ENCODE data around the gene SH3D21. TPM values are rescaled to one million over a fixed set of nuclear protein-coding genes. Genes with fewer than 3 reads are reported as not detected.

The SH3D21 gene
- polyA plus RNA-seq, 3 donors: 0.56 TPM; not detected in 2

- H3K4me3 Mint-ChIP-seq: no peak overlapping the region
- peak overlapping the region in 1 of 2 donors; percentile 72 for H3K27ac ChIP-seq (ENCODE audit: low read depth in 1 of 2, low read length in 2 of 2)
These were observed 46.1 kb downstream of the SH3D21 start for GRCh38 chr1:36352125-36352909.

More at GRCh38 chr1:36352125-36352909, 46.1 kb downstream of the SH3D21 start:
- Mint-ChIP-seq H3K27ac (peak overlapping the region in 5 of 7 donors; percentile 7 to 65 (median 42)), H3K36me3 (peaks cover 77 to 89% of the 10 kb centered on the region in 2 donors), H3K27me3 (ENCODE audit: low read depth in 3 of 3) (no peaks in the 10 kb centered on the region), H3K9me3 (peaks cover 0 to 2% (median 0%) of the 10 kb centered on the region in 7 donors), H3K4me1 (peaks cover 37% of the 10 kb centered on the region)
- peaks cover 88% of the 10 kb centered on the region for H4K20me1 ChIP-seq (ENCODE audit: insufficient read depth, low read length)
- intact Hi-C loops (cut with micrococcal nuclease): no loop called here
- H3K4me1 ChIP-seq (ENCODE audit: control insufficient read depth in 1 of 2, insufficient read depth in 2 of 2, low read length in 2 of 2): peaks cover 34 to 41% of the 10 kb centered on the region in 2 donors
- H3K9ac ChIP-seq (ENCODE audit: insufficient read depth, low read length, poor library complexity, severe bottlenecking): no peak overlapping the region
- no peak overlapping the region for H3K4me2 ChIP-seq (replicated peaks; ENCODE audit: extremely low read depth, low read length, poor library complexity, severe bottlenecking)
- DNase-seq: no peak
- no peaks in the 10 kb centered on the region for H3K27me3 ChIP-seq (ENCODE audit: control insufficient read depth in 2 of 2, insufficient read depth in 2 of 2, low read length in 2 of 2)
- H3K4me3 ChIP-seq (replicated peaks in 1 of 3; ENCODE audit: low read depth in 2 of 3, low read length in 3 of 3): no peak overlapping the region
- H3K9me3 ChIP-seq (replicated peaks in 1 of 2; ENCODE audit: control insufficient read depth in 1 of 2, insufficient read depth in 1 of 2, low read length in 2 of 2): no peaks in the 10 kb centered on the region
- H2AFZ ChIP-seq (ENCODE audit: insufficient read depth, low read depth, low read length, poor library complexity, severe bottlenecking): no peak overlapping the region
- TF ChIP-seq CTCF (IDR thresholded peaks at IDR 0.05): no peak
- WGBS (ENCODE audit: insufficient coverage): 83% methylated on average over 7 of the region's 13 CpGs
- H3K79me2 ChIP-seq (ENCODE audit: insufficient read depth, low read length): no peaks in the 10 kb centered on the region
- peaks cover 64 to 77% of the 10 kb centered on the region in 2 donors for H3K36me3 ChIP-seq (replicated peaks in 1 of 2; ENCODE audit: control insufficient read depth in 1 of 2, insufficient read depth in 2 of 2, low read length in 2 of 2)

Measured in CD14-positive monocyte (primary cell).